GM23338 (cell line): ENCODE results near the gene OR56B1.

ENCODE experiments used
- CREB1 ChIP-seq: fragments of 250-450 bp; sonication (Bioruptor Pico); IDR thresholded peaks from 2 replicates; pipeline ENCODE4 v1.5.0; 2020; ENCODE audit warnings: low read depth, mild to moderate bottlenecking, moderate library complexity
- CTCF ChIP-seq, 2 experiments: fragments of 200-600 bp in 1 of 2; sonication (generic) in 1 of 2; conservative IDR thresholded peaks; 2 replicates each; pipeline versions ENCODE4 v1.5.1 to v1.6.1; 2016 to 2017; ENCODE audit warnings: antibody characterized with exemption in 2 of 2, low read depth in 2 of 2, mild to moderate bottlenecking in 2 of 2, moderate library complexity in 1 of 2
- EZH2 ChIP-seq: fragments of 200-600 bp; sonication (generic); IDR thresholded peaks from one replicate; pipeline ENCODE4 v1.8.0; 2017; ENCODE audit warnings: antibody characterized with exemption, mild to moderate bottlenecking, low read depth; ENCODE audit not compliant: unreplicated experiment
- EZH2phosphoT487 ChIP-seq: fragments of 200-600 bp; sonication (generic); IDR thresholded peaks from one replicate; pipeline ENCODE4 v1.8.1; 2018; ENCODE audit warnings: antibody characterized with exemption; ENCODE audit not compliant: unreplicated experiment
- JUNB ChIP-seq: IDR thresholded peaks from one replicate; pipeline ENCODE4 v1.6.1; 2016; ENCODE audit warnings: antibody characterized with exemption; ENCODE audit not compliant: unreplicated experiment
- POLR2AphosphoS5 ChIP-seq: IDR thresholded peaks from 2 replicates; pipeline ENCODE4 v1.6.1; 2016; ENCODE audit warnings: antibody characterized with exemption, low read depth
- REST ChIP-seq: IDR thresholded peaks from one replicate; pipeline ENCODE4 v1.6.1; 2018; ENCODE audit warnings: antibody characterized with exemption; ENCODE audit not compliant: unreplicated experiment
- STAT1 ChIP-seq: IDR thresholded peaks from one replicate; pipeline ENCODE4 v1.6.1; 2016; ENCODE audit warnings: antibody characterized with exemption; ENCODE audit not compliant: unreplicated experiment
- ZNF114 ChIP-seq: fragments of 250-450 bp; sonication (Bioruptor Pico); IDR thresholded peaks from 2 replicates; pipeline ENCODE4 v1.5.0; 2020; ENCODE audit warnings: mild to moderate bottlenecking, moderate library complexity
- ZNF331 ChIP-seq: fragments of 250-450 bp; sonication (Bioruptor Pico); IDR thresholded peaks from 2 replicates; pipeline ENCODE4 v1.5.0; 2020; ENCODE audit warnings: low read depth, mild to moderate bottlenecking, moderate library complexity
- ZNF462 ChIP-seq: fragments of 250-450 bp; sonication (Bioruptor Pico); IDR thresholded peaks from 2 replicates; pipeline ENCODE4 v1.5.0; 2020; ENCODE audit warnings: mild to moderate bottlenecking, moderate library complexity

GRCh38 chr11:5737670-5738392, 1.6 kb downstream of the OR56B1 start:
- TF ChIP-seq POLR2AphosphoS5 (no peak), CTCF (conservative IDR thresholded peaks at IDR 0.05; ENCODE audit: low read depth in 2 of 2) (no peak), EZH2 (no peak), EZH2phosphoT487 (no peak), ZNF462 (CRISPR knock-in tag) (no peak), REST (no peak), CREB1 (CRISPR knock-in tag) (no peak), ZNF331 (CRISPR knock-in tag) (no peak), STAT1 (no peak), JUNB (no peak), ZNF114 (no peak)
